DMS53 treated with DMSO at 0.1 percent for 48 hours (cell line): ENCODE measurements around the gene VAV1.
"Not testable (repeated sequence)": the region's sequence is repeated elsewhere in the genome, so short reads cannot be mapped to it uniquely, and the experiment has no call there.

Source experiments
- DNase-seq: peaks from one replicate; lab custom pipeline; 2025; ENCODE audit not compliant: unreplicated experiment; lab: John Stamatoyannopoulos, UW

The VAV1 gene

GRCh38 chr19:6736917-6737283 is 35.6 kb upstream of the VAV1 start:
- DNase-seq, result no peak

- DNase-seq, result peak; percentile 78
Observed at GRCh38 chr19:6737284-6737872, 35.1 kb upstream of the VAV1 start, which contains the start of gene GPR108. Gene GPR108 (minus strand): TSS chr19:6737580. CDS start chr19:6737576, 4 bp downstream.

DNA sequence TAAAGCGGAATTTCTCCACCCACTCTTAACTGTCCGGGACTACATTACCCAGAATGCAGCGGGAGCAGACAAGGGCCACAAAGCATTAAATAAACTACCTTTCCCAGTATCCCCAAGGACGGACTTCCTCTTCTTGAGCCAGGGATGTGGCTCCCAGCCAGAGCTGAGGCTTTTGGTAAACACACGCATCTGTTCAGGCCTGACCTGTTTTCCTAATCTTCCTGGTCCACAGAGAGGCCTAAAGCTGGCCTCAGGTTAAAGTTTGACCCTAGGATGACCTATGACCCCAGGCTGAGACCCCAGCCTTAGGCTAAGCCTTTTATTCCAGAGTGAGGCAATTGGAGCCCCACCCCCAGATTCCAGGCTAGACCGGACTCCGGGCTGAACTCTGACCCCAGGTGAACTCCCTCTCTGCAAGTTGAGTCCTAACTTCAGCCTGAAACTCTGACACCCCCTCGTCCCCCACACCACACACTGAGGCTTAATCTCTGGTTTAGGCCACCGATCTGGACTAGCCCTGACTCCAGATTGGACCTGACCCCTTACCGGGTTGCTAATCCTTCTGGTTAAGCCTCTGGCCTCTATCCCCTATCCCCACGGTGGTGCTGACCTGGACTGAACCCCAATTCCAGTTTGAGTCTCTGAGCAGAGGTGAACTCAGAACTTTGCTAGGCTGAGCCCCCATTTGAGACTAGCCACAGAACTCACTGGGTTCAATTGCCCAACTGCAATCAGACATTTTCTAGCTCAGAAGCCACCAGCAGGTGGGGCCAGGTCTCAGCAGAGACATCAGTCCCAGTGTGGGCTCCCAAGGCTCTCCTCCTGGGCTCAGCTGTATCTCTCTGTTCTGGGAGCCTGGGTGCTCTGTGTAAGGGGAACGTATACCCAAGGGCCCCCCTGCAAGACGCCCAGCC is 34.4 kb upstream of the VAV1 start:
- peak; percentile 1 for DNase-seq

GRCh38 chr19:6738787-6739389 is 33.6 kb upstream of the VAV1 start:
- DNase-seq, result peak; percentile 1

GRCh38 chr19:6739390-6739882 is 33.1 kb upstream of the VAV1 start, which contains the start of gene TRIP10:
Gene TRIP10 (plus strand): TSS chr19:6739680. CDS start chr19:6739762, 82 bp downstream.
- no peak for DNase-seq

- DNase-seq, result no peak
Observed at GRCh38 chr19:6739883-6740588, 32.5 kb upstream of the VAV1 start.

DNA sequence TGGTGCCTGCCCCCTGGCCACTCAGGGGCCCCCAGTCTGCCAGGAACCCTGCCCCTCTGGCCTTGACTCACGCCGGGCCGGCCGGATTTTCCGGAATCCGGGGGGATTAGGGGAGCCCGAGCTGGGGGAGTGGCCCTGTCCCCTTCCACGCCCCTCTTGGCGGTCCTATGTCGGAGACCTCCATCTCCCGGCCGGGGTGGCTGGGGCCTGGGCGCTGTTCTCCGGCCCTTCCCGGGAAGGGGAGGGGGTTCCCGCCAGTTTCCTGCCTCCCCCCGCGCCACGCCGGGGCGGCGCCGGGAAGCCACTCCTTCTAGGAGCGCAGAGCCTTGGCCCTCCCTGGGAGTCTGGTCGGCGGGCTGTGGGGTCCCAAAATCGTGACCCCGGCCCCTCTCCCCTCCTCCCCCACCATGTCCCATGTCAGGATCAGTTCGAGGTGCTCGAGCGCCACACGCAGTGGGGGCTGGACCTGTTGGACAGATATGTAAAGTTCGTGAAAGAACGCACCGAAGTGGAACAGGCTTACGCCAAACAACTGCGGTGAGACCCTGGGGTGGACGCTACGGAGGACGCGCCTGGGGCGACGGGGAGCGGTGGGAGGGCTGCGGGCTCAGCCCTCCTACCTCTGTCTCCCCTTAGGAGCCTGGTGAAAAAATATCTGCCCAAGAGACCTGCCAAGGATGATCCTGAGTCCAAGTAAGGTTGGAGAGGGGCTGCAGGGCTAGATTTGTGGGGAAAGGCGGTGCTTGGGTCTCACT is 31.7 kb upstream of the VAV1 start:
- DNase-seq, result no peak

- no peak for DNase-seq
Observed at GRCh38 chr19:6743066-6743465, 29.4 kb upstream of the VAV1 start.

DNA sequence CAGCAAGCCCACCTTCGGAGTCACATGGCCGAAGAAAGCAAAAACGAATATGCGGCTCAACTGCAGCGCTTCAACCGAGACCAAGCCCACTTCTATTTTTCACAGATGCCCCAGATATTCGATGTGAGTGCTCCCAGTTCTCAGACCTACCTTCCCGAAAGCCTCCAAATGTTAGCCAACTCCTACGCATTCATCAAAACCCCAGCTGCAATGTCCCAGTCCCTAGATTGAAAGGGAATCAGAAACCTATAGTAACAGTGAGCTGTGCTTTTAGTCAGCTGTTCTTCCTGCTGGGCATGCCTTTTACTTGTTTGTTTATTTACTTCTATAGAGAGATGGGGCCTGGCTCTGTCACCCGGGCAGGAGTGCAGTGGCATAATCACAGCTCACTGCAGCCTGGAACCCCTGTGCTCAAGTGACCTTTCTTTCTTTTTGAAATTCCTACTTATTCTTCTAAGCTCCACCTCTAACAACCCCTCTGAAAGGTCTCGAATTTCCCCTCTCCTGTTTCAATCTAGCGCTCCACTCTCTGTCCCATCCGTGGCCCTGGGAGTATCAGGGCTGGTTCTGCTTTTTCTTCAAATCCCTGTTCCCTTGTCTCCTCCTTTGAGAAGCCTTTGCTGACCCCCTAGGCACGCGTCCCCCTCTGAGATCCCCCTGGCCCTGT is 28.7 kb upstream of the VAV1 start:
- DNase-seq, result no peak

- no peak for DNase-seq
Observed at GRCh38 chr19:6744381-6745301, 27.9 kb upstream of the VAV1 start.

GRCh38 chr19:6745965-6746364 is 26.5 kb upstream of the VAV1 start:
- no peak for DNase-seq

DNA sequence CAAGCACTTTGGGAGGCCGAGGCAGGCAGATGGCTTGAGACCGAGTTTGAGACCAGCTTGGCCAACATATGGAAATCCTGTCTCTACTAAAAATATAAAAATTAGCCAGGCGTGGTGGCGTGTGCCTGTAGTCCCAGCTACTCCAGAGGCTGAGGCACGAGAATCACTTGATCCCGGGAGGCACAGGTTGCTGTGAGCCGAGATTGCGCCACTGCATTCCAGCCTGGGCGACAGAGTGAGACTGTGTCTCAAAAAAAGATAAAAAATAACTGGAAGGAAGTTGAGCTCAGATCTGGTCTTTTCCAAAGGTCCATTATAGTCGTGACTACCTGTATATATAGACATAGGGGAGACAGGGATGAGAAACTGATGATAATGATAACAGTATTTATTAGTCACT is 24.0 kb upstream of the VAV1 start:
- DNase-seq, result not testable (repeated sequence)

- no peak for DNase-seq
Observed at GRCh38 chr19:6750062-6750461, 22.4 kb upstream of the VAV1 start.

GRCh38 chr19:6751189-6751588 is 21.3 kb upstream of the VAV1 start:
- no peak for DNase-seq

DNA sequence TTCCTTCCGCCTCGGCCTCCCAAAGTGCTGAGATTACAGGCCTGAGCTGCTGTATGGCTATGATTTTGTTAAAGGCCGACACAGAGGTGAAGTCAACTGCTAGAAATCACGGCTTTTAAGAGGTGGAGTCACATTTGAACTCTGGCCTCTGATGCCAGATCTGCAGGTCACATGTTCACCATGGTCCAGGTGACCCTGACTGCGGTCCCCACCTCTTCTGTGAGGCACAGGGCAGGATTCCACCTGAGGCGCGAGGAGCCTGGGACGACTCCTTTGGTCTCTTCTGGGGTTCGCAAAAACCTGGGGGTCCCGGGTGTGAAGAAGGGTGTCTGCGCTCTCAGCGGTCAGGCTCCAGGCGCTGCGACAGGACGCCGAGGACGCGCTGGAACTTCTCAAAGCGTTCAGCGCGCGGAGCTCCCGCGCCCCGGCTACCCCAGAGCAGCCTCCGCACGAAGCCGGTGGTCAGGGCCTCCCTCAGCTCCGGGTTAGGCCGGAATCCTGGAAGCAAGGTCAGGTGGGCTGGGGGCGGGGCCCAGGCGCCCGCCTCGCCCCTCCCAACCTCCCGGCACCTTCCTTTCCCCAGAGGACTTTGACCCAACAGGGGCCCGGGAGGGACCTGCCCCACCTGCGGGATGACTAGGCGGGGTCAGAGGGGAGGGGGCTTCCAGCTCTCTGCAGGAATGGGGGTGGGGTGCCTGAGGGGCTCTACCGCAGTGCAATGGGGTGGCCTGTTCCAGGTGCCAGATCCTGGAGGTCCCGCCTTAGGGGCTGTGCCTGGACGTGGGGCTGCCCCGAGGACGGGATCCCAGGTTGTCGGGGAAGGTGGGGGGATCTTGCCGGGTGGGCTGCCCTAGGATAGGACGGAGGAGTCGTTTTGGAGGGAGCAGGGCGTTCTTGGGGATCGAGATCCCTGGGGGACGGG is 20.0 kb upstream of the VAV1 start:
- DNase-seq, result no peak

DNA sequence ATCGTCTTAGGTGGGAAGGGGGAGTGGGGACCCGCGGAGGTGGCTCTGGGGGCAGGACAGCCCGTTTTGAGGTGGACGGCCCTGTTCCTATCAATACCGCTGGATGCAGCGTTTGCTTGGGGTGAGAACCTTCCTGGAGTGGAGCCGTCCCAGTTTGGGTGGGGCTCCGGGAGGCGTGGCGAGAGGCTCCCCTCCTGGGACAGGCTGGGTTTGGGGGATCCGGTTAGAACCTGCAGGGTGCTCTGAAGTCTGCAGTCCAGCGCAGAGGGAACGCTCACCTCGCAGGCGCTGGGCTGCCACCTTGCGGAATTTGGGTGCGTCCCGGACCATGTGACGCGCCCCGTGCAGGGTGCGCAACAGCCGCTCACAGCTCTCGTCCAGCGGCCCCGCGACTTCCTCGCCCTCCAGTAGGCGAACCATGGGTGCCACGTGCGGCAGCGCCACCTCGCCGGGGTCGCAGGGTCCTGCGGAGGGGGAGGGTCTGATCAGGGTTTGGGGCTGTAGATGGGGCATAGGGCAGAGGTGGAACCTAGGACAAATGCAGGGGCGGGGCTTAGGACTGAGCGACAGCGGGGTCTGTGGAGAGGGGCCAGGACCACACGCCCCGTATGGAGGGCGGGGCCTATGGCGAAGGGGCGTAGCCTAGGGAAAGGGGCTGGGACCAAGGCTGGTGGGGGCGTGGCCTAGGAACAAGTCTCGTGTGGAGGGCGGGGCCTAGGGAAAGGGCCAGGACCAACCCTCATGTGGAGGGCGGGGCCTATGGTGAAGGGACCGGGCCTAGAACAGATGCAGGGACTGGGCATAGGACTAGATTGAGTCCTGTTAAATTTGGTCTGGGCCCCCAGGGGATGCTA is 19.1 kb upstream of the VAV1 start:
- DNase-seq, result no peak

DNA sequence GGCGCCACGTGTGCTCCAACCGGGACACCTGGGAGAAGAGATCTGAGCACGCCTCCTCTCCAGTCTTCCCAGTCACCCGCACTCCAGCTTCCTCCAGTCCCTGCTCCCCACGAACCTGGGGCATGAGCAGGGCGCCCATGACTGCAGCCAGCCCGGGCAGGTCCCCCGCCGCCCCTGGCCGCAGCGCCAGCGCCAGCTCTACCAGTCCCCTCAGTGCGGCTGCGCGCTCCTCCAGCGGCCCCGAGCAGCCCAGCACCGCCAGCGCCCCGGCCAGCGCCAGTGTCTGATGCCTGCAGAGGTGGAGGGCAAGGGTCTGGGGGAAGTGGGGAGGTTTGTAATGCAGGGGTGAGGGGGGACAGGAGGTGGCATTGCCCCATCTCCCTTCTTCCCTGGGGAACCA is 18.4 kb upstream of the VAV1 start:
- no peak for DNase-seq
